ENCODE results near the gene DRC1. TPM values are rescaled to one million over a fixed set of nuclear protein-coding genes. Genes with fewer than 3 reads are reported as not detected.

The DRC1 gene
- total and polyA plus RNA-seq, 2 of the 13 experiments (the other 11 are each of a cell fraction or from before 2014, with no cell fraction given), result 0.07 TPM; not detected in 1

DNA sequence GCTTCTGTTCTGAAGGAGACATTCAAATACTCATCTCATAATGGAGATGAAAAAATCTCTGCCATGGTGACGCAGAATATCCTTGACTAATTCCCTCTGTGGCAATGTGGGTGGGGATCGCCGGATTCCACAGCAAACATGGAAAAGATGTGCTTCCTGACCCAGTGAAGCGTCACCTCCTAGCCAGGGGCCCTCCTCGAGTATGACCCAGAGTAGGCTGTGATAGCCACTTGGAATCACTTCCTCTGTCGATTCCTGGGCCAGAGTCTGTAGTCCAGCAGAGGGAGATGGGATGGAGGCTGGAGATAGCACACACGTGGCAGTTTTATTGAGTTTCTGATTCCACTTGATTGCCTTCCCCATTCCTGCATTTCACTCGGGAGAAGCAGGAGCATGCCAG lies 36.8 kb downstream of the DRC1 start (continued):
- TF ChIP-seq, protein P1, sequence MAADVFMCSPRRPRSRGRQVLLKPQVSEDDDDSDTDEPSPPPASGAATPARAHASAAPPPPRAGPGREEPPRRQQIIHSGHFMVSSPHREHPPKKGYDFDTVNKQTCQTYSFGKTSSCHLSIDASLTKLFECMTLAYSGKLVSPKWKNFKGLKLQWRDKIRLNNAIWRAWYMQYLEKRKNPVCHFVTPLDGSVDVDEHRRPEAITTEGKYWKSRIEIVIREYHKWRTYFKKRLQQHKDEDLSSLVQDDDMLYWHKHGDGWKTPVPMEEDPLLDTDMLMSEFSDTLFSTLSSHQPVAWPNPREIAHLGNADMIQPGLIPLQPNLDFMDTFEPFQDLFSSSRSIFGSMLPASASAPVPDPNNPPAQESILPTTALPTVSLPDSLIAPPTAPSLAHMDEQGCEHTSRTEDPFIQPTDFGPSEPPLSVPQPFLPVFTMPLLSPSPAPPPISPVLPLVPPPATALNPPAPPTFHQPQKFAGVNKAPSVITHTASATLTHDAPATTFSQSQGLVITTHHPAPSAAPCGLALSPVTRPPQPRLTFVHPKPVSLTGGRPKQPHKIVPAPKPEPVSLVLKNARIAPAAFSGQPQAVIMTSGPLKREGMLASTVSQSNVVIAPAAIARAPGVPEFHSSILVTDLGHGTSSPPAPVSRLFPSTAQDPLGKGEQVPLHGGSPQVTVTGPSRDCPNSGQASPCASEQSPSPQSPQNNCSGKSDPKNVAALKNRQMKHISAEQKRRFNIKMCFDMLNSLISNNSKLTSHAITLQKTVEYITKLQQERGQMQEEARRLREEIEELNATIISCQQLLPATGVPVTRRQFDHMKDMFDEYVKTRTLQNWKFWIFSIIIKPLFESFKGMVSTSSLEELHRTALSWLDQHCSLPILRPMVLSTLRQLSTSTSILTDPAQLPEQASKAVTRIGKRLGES (CRISPR knock-in tag; IDR thresholded peaks at IDR 0.05; ENCODE audit: borderline replicate concordance), result no peak
- TF ChIP-seq, protein P2, sequence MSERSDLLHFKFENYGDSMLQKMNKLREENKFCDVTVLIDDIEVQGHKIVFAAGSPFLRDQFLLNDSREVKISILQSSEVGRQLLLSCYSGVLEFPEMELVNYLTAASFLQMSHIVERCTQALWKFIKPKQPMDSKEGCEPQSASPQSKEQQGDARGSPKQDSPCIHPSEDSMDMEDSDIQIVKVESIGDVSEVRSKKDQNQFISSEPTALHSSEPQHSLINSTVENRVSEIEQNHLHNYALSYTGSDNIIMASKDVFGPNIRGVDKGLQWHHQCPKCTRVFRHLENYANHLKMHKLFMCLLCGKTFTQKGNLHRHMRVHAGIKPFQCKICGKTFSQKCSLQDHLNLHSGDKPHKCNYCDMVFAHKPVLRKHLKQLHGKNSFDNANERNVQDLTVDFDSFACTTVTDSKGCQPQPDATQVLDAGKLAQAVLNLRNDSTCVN (CRISPR knock-in tag; IDR thresholded peaks at IDR 0.05; ENCODE audit: borderline replicate concordance), result no peak
- TF ChIP-seq, protein P3, sequence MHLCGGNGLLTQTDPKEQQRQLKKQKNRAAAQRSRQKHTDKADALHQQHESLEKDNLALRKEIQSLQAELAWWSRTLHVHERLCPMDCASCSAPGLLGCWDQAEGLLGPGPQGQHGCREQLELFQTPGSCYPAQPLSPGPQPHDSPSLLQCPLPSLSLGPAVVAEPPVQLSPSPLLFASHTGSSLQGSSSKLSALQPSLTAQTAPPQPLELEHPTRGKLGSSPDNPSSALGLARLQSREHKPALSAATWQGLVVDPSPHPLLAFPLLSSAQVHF (CRISPR knock-in tag; IDR thresholded peaks at IDR 0.05), result no peak
- TF ChIP-seq ZKSCAN5 (CRISPR knock-in tag; IDR thresholded peaks at IDR 0.05) (0 out of 2 replicates have a peak, but pooled peaks have one; percentile 64), GATAD2A (CRISPR knock-in tag; IDR thresholded peaks at IDR 0.05) (no peak)

DNA sequence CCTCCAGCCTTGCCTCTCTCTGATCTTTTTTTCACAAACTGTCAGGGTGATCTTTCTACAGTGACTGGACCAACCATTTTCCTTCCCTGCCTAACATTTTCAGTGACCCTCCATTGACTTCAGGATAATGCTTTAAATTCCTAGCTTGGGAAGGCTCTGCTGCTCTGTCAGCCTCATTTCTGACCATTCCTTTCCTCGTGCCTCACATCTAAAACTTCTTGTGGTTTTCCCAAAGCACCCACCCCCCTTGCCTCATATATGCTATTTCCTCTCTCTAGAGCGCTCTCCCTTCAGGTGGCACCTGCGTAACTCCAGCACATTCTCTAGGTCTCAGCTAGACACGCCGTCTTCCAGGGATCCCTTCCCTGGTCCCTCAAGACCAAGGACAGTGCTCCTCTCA lies 37.2 kb downstream of the DRC1 start:
- ChIA-PET POLR2A (interaction anchor here (1.2 kb wide), 1 partner anchor 17 kb away, joined by 6 read pairs; no protein-coding TSS in a partner anchor), CTCF (ENCODE audit: low intra/inter-chr PET ratio, low total read pairs) (no interaction called here)
- Histone ChIP-seq H3K36me3 (replicated peaks in 1 of 2; ENCODE audit: control insufficient read depth in 1 of 2, insufficient read depth in 2 of 2, low read length in 2 of 2) (no peaks in the 10 kb centered on the region), H3K9me3 (ENCODE audit: low read length) (no peaks in the 10 kb centered on the region), H3K4me3 (replicated peaks in 1 of 3; ENCODE audit: insufficient read depth in 1 of 3, low read depth in 2 of 3, low read length in 3 of 3) (no peak overlapping the region), H3K4me2 (ENCODE audit: low read depth, low read length) (peak overlapping the region; percentile 10), H3K27ac (ENCODE audit: extremely low read length, insufficient read depth, low read length) (no peak overlapping the region), H3K79me2 (ENCODE audit: insufficient read depth, low read length) (no peaks in the 10 kb centered on the region), H3K9ac (ENCODE audit: insufficient read depth, low read depth, low read length) (no peak overlapping the region), H2AFZ (ENCODE audit: low read length) (no peak overlapping the region), H4K20me1 (ENCODE audit: insufficient read depth, low read length) (no peaks in the 10 kb centered on the region), H3K27me3 (ENCODE audit: control insufficient read depth in 1 of 2, insufficient read depth in 2 of 2, low read length in 2 of 2) (peaks cover 0 to 2% of the 10 kb centered on the region in 2 experiments; a peak in 2 of 5 replicates), H3K4me1 (ENCODE audit: insufficient read depth, low read length) (peaks cover 13% of the 10 kb centered on the region)
- ATAC-seq (peak; percentile 35), FAIRE-seq (no peak), DNase-seq (ENCODE audit: low spot score) (no peak)
- no TSS peak for BruUV-seq (replicated peaks)
- in situ Hi-C loops (cut with HindIII; ENCODE audit: extremely low pct_ligation_motif_present, low pct_unique_long_range_greater_than_20kb), result no loop called here
- WGBS (ENCODE audit: low lambda C conversion rate), result 41% methylated on average over 5 of the region's 5 CpGs
- intact Hi-C loops (cut with micrococcal nuclease; ENCODE audit: unreplicated experiment), result no loop called here
- TF ChIP-seq GLI4 (CRISPR knock-in tag; IDR thresholded peaks at IDR 0.05; ENCODE audit: borderline replicate concordance) (no peak), ZNF879 (CRISPR knock-in tag; IDR thresholded peaks at IDR 0.05) (no peak), AKAP8 (CRISPR knock-in tag; IDR thresholded peaks at IDR 0.05) (no peak), GATAD1 (CRISPR knock-in tag; IDR thresholded peaks at IDR 0.05) (no peak), CBX2 (IDR thresholded peaks at IDR 0.05; ENCODE audit: low read depth, low read length) (no peak), CBX2 (CRISPR knock-in tag; IDR thresholded peaks at IDR 0.05; ENCODE audit: low read depth) (no peak)
- TF ChIP-seq, protein P4, sequence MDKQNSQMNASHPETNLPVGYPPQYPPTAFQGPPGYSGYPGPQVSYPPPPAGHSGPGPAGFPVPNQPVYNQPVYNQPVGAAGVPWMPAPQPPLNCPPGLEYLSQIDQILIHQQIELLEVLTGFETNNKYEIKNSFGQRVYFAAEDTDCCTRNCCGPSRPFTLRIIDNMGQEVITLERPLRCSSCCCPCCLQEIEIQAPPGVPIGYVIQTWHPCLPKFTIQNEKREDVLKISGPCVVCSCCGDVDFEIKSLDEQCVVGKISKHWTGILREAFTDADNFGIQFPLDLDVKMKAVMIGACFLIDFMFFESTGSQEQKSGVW (CRISPR knock-in tag; IDR thresholded peaks at IDR 0.05; ENCODE audit: borderline replicate concordance), result no peak
- TF ChIP-seq, protein P5, sequence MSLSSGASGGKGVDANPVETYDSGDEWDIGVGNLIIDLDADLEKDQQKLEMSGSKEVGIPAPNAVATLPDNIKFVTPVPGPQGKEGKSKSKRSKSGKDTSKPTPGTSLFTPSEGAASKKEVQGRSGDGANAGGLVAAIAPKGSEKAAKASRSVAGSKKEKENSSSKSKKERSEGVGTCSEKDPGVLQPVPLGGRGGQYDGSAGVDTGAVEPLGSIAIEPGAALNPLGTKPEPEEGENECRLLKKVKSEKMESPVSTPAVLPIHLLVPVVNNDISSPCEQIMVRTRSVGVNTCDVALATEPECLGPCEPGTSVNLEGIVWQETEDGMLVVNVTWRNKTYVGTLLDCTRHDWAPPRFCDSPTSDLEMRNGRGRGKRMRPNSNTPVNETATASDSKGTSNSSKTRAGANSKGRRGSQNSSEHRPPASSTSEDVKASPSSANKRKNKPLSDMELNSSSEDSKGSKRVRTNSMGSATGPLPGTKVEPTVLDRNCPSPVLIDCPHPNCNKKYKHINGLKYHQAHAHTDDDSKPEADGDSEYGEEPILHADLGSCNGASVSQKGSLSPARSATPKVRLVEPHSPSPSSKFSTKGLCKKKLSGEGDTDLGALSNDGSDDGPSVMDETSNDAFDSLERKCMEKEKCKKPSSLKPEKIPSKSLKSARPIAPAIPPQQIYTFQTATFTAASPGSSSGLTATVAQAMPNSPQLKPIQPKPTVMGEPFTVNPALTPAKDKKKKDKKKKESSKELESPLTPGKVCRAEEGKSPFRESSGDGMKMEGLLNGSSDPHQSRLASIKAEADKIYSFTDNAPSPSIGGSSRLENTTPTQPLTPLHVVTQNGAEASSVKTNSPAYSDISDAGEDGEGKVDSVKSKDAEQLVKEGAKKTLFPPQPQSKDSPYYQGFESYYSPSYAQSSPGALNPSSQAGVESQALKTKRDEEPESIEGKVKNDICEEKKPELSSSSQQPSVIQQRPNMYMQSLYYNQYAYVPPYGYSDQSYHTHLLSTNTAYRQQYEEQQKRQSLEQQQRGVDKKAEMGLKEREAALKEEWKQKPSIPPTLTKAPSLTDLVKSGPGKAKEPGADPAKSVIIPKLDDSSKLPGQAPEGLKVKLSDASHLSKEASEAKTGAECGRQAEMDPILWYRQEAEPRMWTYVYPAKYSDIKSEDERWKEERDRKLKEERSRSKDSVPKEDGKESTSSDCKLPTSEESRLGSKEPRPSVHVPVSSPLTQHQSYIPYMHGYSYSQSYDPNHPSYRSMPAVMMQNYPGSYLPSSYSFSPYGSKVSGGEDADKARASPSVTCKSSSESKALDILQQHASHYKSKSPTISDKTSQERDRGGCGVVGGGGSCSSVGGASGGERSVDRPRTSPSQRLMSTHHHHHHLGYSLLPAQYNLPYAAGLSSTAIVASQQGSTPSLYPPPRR (CRISPR knock-in tag; IDR thresholded peaks at IDR 0.05; ENCODE audit: borderline replicate concordance), result no peak
